SK-N-SH treated with all-trans-retinoic acid at 6 μM for 48 hours (cell line): Measurements from ENCODE around the gene FRMD4A.

Source experiments
- ATAC-seq: fragments of 200-7000 bp; cut with Tn5 transposase; 3 replicates; pipeline ENCODE4 v1.9.1; 2020; ENCODE audit warnings: mild to moderate bottlenecking, moderate library complexity
- BACH2 ChIP-seq: fragments of 250-450 bp; sonication (Bioruptor Pico); IDR thresholded peaks from 2 replicates; pipeline ENCODE4 v1.9.0; 2021; ENCODE audit warnings: mild to moderate bottlenecking, borderline replicate concordance
- CREB5 ChIP-seq: fragments of 250-450 bp; sonication (Bioruptor Pico); IDR thresholded peaks from 2 replicates; pipeline ENCODE4 v1.5.1; 2020; ENCODE audit warnings: low read depth, mild to moderate bottlenecking, moderate library complexity
- CSDC2 ChIP-seq: fragments of 250-450 bp; sonication (Bioruptor Pico); IDR thresholded peaks from 2 replicates; pipeline ENCODE4 v1.5.0; 2020; ENCODE audit warnings: mild to moderate bottlenecking, moderate library complexity
- ESRRG ChIP-seq: fragments of 250-450 bp; sonication (Bioruptor Pico); IDR thresholded peaks from 2 replicates; pipeline ENCODE4 v1.6.1; 2021; ENCODE audit warnings: mild to moderate bottlenecking
- GLIS3 ChIP-seq: fragments of 250-450 bp; sonication (Bioruptor Pico); IDR thresholded peaks from 2 replicates; pipeline ENCODE4 v1.5.0; 2020; ENCODE audit warnings: mild to moderate bottlenecking, moderate library complexity
- ISL1 ChIP-seq: fragments of 250-450 bp; sonication (Bioruptor Pico); IDR thresholded peaks from 2 replicates; pipeline ENCODE4 v2.1.2; 2022; ENCODE audit warnings: mild to moderate bottlenecking, moderate library complexity
- OSR1 ChIP-seq: fragments of 250-450 bp; sonication (Bioruptor Pico); IDR thresholded peaks from 2 replicates; pipeline ENCODE4 v1.8.0; 2022; ENCODE audit warnings: moderate library complexity, mild to moderate bottlenecking, inconsistent platforms
- PATZ1 ChIP-seq: fragments of 250-450 bp; sonication (Bioruptor Pico); IDR thresholded peaks from 2 replicates; pipeline ENCODE4 v1.8.0; 2020; ENCODE audit warnings: mild to moderate bottlenecking, moderate library complexity, borderline replicate concordance
- PPARA ChIP-seq: fragments of 250-450 bp; sonication (Bioruptor Pico); IDR thresholded peaks from 2 replicates; pipeline ENCODE4 v1.5.0; 2020; ENCODE audit warnings: mild to moderate bottlenecking, borderline replicate concordance
- RARB ChIP-seq: fragments of 250-450 bp; sonication (Bioruptor Pico); IDR thresholded peaks from 2 replicates; pipeline ENCODE4 v1.8.0; 2021; ENCODE audit warnings: mild to moderate bottlenecking, moderate library complexity
- SNAI2 ChIP-seq: fragments of 250-450 bp; sonication (Bioruptor Pico); IDR thresholded peaks from 2 replicates; pipeline ENCODE4 v1.5.0; 2020; ENCODE audit warnings: mild to moderate bottlenecking, moderate library complexity
- TCF4 ChIP-seq: fragments of 250-450 bp; sonication (Bioruptor Pico); IDR thresholded peaks from 2 replicates; pipeline ENCODE4 v1.8.0; 2021; ENCODE audit warnings: mild to moderate bottlenecking, moderate library complexity, borderline replicate concordance
- TSHZ2 ChIP-seq: fragments of 250-450 bp; sonication (Bioruptor Pico); IDR thresholded peaks from 2 replicates; pipeline ENCODE4 v1.5.0; 2020; ENCODE audit warnings: mild to moderate bottlenecking, moderate library complexity
- ZC3H10 ChIP-seq: fragments of 250-450 bp; sonication (Bioruptor Pico); IDR thresholded peaks from 2 replicates; pipeline ENCODE4 v1.5.1; 2021; ENCODE audit warnings: mild to moderate bottlenecking, moderate library complexity
- ZFP3 ChIP-seq: fragments of 250-450 bp; sonication (Bioruptor Pico); IDR thresholded peaks from 2 replicates; pipeline ENCODE4 v1.5.0; 2020; ENCODE audit warnings: mild to moderate bottlenecking, moderate library complexity
- ZFP30 ChIP-seq: fragments of 450-650 bp; formaldehyde crosslinking; IDR thresholded peaks from 2 replicates; pipeline ENCODE4 v1.5.0; 2022; ENCODE audit warnings: mild to moderate bottlenecking, moderate library complexity
- ZNF565 ChIP-seq: fragments of 450-650 bp; formaldehyde crosslinking; conservative IDR thresholded peaks from 2 replicates; pipeline ENCODE4 v1.5.0; 2020; ENCODE audit warnings: low read depth, mild to moderate bottlenecking, moderate library complexity
- ZNF70 ChIP-seq: fragments of 450-650 bp; formaldehyde crosslinking; IDR thresholded peaks from 2 replicates; pipeline ENCODE4 v1.5.0; 2020; ENCODE audit warnings: mild to moderate bottlenecking, moderate library complexity
- ZNF8 ChIP-seq: fragments of 450-650 bp; formaldehyde crosslinking; IDR thresholded peaks from 2 replicates; pipeline ENCODE4 v1.5.0; 2020; ENCODE audit warnings: mild to moderate bottlenecking, moderate library complexity
- TF ChIP-seq, protein P1 (sequence below): fragments of 250-450 bp; sonication (Bioruptor Pico); IDR thresholded peaks from 2 replicates; pipeline ENCODE4 v1.8.0; 2021; ENCODE audit warnings: low read depth, mild to moderate bottlenecking, moderate library complexity, borderline replicate concordance

The FRMD4A gene

GRCh38 chr10:14112056-14112455, 218.7 kb downstream of the FRMD4A start:
- ATAC-seq: no peak
- no peak for TF ChIP-seq ZNF565 (CRISPR knock-in tag)
- TF ChIP-seq ESRRG: no peak
- TF ChIP-seq TSHZ2 (CRISPR knock-in tag): no peak

DNA sequence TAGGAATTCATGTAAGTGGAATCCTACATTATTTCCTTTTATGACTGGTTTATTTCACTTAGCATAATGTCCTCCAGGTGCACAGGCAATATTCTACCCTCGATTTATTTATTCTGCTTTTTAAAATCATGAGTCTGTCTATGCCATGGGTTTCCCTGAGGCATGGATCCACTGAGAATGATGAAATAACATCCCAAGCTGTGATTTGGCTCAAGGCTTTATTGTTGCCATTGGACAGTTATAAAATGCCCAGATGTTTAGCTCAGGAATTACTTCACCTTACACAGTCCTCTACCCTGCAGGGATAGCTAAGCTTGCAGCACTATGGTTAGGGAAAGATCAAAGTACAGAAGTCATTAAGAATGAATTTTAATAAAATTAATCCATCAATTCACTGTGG, 219.5 kb downstream of the FRMD4A start:
- TF ChIP-seq SNAI2 (CRISPR knock-in tag) (no peak), TCF4 (CRISPR knock-in tag) (0 out of 2 replicates have a peak, but pooled peaks have one; percentile 24)

DNA sequence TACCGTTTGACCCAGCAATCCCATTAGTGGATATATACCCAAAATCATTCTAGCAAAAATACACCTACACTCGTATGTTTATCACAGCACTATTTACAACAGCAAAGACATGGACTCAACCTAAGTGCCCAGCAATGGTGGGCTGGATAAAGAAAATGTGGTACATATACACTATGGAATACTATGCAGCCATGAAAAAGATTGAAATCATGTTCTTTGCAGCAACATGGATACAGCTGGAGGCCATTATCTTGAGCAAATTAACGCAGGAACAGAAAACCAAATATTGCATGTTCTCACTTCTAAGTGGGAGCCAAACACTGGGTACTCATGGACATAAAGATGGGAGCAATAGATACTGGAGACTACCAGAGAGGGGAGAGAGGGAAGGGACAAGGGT, 223.9 kb downstream of the FRMD4A start:
- no peak for ATAC-seq
- TF ChIP-seq ZC3H10 (no peak), ZNF8 (CRISPR knock-in tag) (0 out of 2 replicates have a peak, but pooled peaks have one; percentile 25)

More for the DNA sequence above, 219.5 kb downstream of the FRMD4A start:
- no peak for ATAC-seq

DNA sequence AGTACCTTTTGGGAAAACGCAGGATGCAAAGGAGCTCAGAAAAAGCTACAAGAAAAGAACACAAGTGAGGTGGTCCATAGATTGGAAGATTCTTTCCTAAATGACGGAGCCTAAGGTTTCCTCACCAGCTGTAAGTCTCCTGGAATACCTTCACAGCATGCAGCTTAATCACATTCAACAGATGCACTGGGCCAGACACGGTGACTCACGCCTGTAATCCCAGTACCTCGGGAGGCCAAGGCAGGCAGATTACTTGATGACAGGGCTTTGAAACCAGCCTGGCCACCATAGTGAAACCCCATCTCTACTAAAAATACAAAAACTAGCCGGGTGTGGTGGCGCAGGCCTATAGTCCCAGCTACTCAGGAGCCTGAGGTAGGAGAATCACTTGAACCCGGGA, 228.7 kb downstream of the FRMD4A start:
- TF ChIP-seq BACH2 (CRISPR knock-in tag) (no peak), TSHZ2 (CRISPR knock-in tag) (no peak), GLIS3 (no peak), ZFP3 (CRISPR knock-in tag) (no peak), ZNF565 (CRISPR knock-in tag) (no peak), TCF4 (CRISPR knock-in tag) (no peak)
- TF ChIP-seq, protein P1, sequence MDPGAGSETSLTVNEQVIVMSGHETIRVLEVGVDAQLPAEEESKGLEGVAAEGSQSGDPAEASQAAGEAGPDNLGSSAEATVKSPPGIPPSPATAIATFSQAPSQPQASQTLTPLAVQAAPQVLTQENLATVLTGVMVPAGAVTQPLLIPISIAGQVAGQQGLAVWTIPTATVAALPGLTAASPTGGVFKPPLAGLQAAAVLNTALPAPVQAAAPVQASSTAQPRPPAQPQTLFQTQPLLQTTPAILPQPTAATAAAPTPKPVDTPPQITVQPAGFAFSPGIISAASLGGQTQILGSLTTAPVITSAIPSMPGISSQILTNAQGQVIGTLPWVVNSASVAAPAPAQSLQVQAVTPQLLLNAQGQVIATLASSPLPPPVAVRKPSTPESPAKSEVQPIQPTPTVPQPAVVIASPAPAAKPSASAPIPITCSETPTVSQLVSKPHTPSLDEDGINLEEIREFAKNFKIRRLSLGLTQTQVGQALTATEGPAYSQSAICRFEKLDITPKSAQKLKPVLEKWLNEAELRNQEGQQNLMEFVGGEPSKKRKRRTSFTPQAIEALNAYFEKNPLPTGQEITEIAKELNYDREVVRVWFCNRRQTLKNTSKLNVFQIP (CRISPR knock-in tag): no peak

DNA sequence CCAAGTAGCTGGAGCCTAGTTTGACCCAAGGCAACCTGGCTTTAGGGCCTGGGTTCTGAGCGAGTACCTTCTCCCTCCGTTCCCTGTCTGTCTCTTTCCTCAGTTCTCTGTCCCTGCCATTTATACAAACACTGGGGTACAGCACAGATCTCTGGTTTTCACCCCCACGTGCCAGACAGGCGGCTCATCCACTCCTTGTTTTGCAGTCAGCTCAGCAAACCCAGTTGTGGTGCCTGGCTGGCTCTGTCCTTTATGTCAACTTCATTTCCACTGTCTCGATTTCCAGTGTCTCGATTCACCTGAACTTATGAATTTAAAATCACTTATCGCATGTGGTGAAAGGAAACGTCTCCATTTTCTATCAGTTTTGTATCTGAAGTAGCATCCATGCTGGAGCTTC, 230.8 kb downstream of the FRMD4A start:
- TF ChIP-seq CSDC2 (no peak), ZC3H10 (no peak), CREB5 (CRISPR knock-in tag) (no peak), TCF4 (CRISPR knock-in tag) (no peak), OSR1 (CRISPR knock-in tag) (no peak), BACH2 (CRISPR knock-in tag) (no peak), PATZ1 (CRISPR knock-in tag) (no peak), ZFP3 (CRISPR knock-in tag) (no peak), ZFP30 (CRISPR knock-in tag) (no peak), ISL1 (CRISPR knock-in tag) (no peak), ZNF565 (CRISPR knock-in tag) (no peak), ZNF70 (CRISPR knock-in tag) (no peak), ZNF8 (CRISPR knock-in tag) (no peak), ESRRG (no peak), GLIS3 (no peak), RARB (CRISPR knock-in tag) (no peak), PPARA (CRISPR knock-in tag) (no peak)
- no peak for ATAC-seq

More for the DNA sequence above, 228.7 kb downstream of the FRMD4A start:
- ATAC-seq: no peak
